NCI-H748 (cell line): ENCODE results near the gene SRD5A3.
"Not testable (repeated sequence)": the region's sequence is repeated elsewhere in the genome, so short reads cannot be mapped to it uniquely, and the experiment has no call there.

Experiments used
- DNase-seq: peaks from one replicate; lab custom pipeline; 2025; ENCODE audit not compliant: unreplicated experiment; lab: John Stamatoyannopoulos, UW

The SRD5A3 gene

GRCh38 chr4:55345054-55345453, 988 bp upstream of the SRD5A3 start:
- DNase-seq = no peak

- DNase-seq = no peak
Observed at GRCh38 chr4:55346851-55347255, 811 bp downstream of the SRD5A3 start.

- DNase-seq = no peak
Observed at GRCh38 chr4:55347610-55348228, 1.7 kb downstream of the SRD5A3 start.

- no peak for DNase-seq
Observed at GRCh38 chr4:55348466-55348865, 2.4 kb downstream of the SRD5A3 start.

GRCh38 chr4:55350870-55351269, 4.8 kb downstream of the SRD5A3 start:
- DNase-seq = not testable (repeated sequence)

- no peak for DNase-seq
Observed at GRCh38 chr4:55351824-55352223, 5.8 kb downstream of the SRD5A3 start.

GRCh38 chr4:55352726-55353125, 6.7 kb downstream of the SRD5A3 start:
- DNase-seq = no peak

- not testable (repeated sequence) for DNase-seq
Observed at GRCh38 chr4:55353228-55353747, 7.2 kb downstream of the SRD5A3 start.

GRCh38 chr4:55354648-55355047, 8.6 kb downstream of the SRD5A3 start:
- no peak for DNase-seq

- DNase-seq = peak; percentile 74
Observed at GRCh38 chr4:55355555-55355954, 9.5 kb downstream of the SRD5A3 start.

GRCh38 chr4:55356991-55357461, 11.0 kb downstream of the SRD5A3 start:
- DNase-seq = peak; percentile 64

- DNase-seq = no peak
Observed at GRCh38 chr4:55358246-55358645, 12.2 kb downstream of the SRD5A3 start.

- no peak for DNase-seq
Observed at GRCh38 chr4:55358668-55359067, 12.6 kb downstream of the SRD5A3 start.

- DNase-seq = no peak
Observed at GRCh38 chr4:55359397-55359916, 13.4 kb downstream of the SRD5A3 start.

- DNase-seq = not testable (repeated sequence)
Observed at GRCh38 chr4:55362938-55363337, 16.9 kb downstream of the SRD5A3 start.

- no peak for DNase-seq
Observed at GRCh38 chr4:55363691-55364351, 17.8 kb downstream of the SRD5A3 start.

GRCh38 chr4:55364691-55365344, 18.8 kb downstream of the SRD5A3 start:
- no peak for DNase-seq

- no peak for DNase-seq
Observed at GRCh38 chr4:55365345-55365728, 19.3 kb downstream of the SRD5A3 start.

- no peak for DNase-seq
Observed at GRCh38 chr4:55366621-55367020, 20.6 kb downstream of the SRD5A3 start.

- DNase-seq = no peak
Observed at GRCh38 chr4:55367084-55367722, 21.2 kb downstream of the SRD5A3 start.

- DNase-seq = no peak
Observed at GRCh38 chr4:55369968-55370367, 23.9 kb downstream of the SRD5A3 start.
